ENCODE results near the gene PPP2R2C. TPM values are rescaled to one million over a fixed set of nuclear protein-coding genes. Genes with fewer than 3 reads are reported as not detected.

The PPP2R2C gene
- total RNA-seq, 4 donors from 2014 or later, result 0.47 to 4.6 (median 1.0) TPM

- Histone ChIP-seq H3K4me3 (no peak overlapping the region), H3K27ac (no peak overlapping the region), H3K27me3 (peaks cover 16% of the 10 kb centered on the region), H3K36me3 (no peaks in the 10 kb centered on the region), H3K4me1 (no peaks in the 10 kb centered on the region), H3K9me3 (peaks cover 0 to 25% (median 0%) of the 10 kb centered on the region in 3 donors)
- TF ChIP-seq, protein P1, sequence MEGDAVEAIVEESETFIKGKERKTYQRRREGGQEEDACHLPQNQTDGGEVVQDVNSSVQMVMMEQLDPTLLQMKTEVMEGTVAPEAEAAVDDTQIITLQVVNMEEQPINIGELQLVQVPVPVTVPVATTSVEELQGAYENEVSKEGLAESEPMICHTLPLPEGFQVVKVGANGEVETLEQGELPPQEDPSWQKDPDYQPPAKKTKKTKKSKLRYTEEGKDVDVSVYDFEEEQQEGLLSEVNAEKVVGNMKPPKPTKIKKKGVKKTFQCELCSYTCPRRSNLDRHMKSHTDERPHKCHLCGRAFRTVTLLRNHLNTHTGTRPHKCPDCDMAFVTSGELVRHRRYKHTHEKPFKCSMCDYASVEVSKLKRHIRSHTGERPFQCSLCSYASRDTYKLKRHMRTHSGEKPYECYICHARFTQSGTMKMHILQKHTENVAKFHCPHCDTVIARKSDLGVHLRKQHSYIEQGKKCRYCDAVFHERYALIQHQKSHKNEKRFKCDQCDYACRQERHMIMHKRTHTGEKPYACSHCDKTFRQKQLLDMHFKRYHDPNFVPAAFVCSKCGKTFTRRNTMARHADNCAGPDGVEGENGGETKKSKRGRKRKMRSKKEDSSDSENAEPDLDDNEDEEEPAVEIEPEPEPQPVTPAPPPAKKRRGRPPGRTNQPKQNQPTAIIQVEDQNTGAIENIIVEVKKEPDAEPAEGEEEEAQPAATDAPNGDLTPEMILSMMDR (IDR thresholded peaks at IDR 0.05), result no peak
- TF ChIP-seq EP300 (IDR thresholded peaks at IDR 0.05) (no peak), POLR2A (IDR thresholded peaks at IDR 0.05) (no peak), POLR2AphosphoS5 (IDR thresholded peaks at IDR 0.05) (no peak)
- no peak for ATAC-seq
- 70 to 73% methylated on average over 3 to 7 of the region's 10 CpGs for WGBS, 2 donors (ENCODE audit: low coverage in 1 of 2)
Observed at GRCh38 chr4:6500481-6501140, 28.2 kb upstream of the PPP2R2C start.

- WGBS, 2 donors (ENCODE audit: low coverage in 1 of 2), result 71 to 74% methylated on average over 2 to 5 of the region's 6 CpGs
- no peak overlapping the region for H3K4me3 ChIP-seq
- peaks cover 22% of the 10 kb centered on the region for H3K27me3 ChIP-seq
- no peak for ATAC-seq
- H3K4me1 ChIP-seq, result peaks cover 0 to 1% (median 0%) of the 10 kb centered on the region in 3 donors
- peaks cover 0 to 15% (median 0%) of the 10 kb centered on the region in 3 donors for H3K9me3 ChIP-seq
- no peaks in the 10 kb centered on the region for H3K36me3 ChIP-seq
- no peak for TF ChIP-seq POLR2AphosphoS5 (IDR thresholded peaks at IDR 0.05)
- no peak for TF ChIP-seq POLR2A (IDR thresholded peaks at IDR 0.05)
- TF ChIP-seq, protein P1 (IDR thresholded peaks at IDR 0.05), result no peak
- no peak for TF ChIP-seq EP300 (IDR thresholded peaks at IDR 0.05)
- no peak overlapping the region for H3K27ac ChIP-seq
Observed at GRCh38 chr4:6499238-6499600, 26.8 kb upstream of the PPP2R2C start.

DNA sequence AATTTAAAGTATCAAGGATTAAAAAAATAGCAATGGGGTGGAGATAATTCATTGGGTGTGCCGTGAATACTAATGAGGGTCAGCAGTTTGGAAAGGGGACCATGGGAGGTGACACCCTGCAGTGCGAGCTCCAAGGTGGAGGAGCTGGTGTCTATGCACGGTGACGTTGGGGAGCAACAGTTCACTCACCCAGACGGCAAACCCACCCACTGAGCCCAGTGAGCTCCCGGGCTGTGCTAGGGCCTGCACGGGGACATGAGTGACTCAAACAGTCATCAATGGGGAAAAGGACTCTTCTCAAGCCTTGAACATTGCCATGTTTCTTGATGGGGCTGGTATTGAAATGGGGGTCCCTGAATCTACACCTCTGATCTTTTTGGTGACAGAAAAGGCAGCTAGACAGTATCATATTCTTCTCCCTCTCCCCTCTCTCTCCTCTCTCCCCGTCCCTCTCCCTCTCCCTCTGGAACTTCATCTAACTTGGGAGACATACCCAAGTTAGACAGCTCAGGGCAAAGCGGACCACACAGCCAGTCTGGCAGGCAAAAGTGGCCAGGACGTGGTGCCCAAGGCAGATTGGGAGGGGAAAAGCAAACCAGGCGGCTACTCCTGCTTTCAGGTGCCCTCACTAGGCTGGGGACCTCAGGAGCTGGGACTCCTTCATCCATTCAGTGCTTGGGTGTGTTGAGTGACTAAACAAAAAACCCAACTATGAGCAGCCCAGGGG lies 26.3 kb upstream of the PPP2R2C start:
- H3K4me1 ChIP-seq, result peaks cover 0 to 7% (median 3%) of the 10 kb centered on the region in 3 donors
- no peak for TF ChIP-seq POLR2A (IDR thresholded peaks at IDR 0.05)
- TF ChIP-seq, protein P1 (IDR thresholded peaks at IDR 0.05), result no peak
- TF ChIP-seq EP300 (IDR thresholded peaks at IDR 0.05), result no peak
- TF ChIP-seq POLR2AphosphoS5 (IDR thresholded peaks at IDR 0.05), result no peak
- H3K27ac ChIP-seq, result no peak overlapping the region
- 64 to 88% methylated on average over 2 to 10 of the region's 11 CpGs for WGBS, 2 donors (ENCODE audit: low coverage in 1 of 2)
- ATAC-seq, result no peak
- H3K9me3 ChIP-seq, result peaks cover 0 to 9% (median 0%) of the 10 kb centered on the region in 3 donors
- H3K4me3 ChIP-seq, result no peak overlapping the region
- H3K36me3 ChIP-seq, result no peaks in the 10 kb centered on the region
- H3K27me3 ChIP-seq, result peaks cover 22% of the 10 kb centered on the region

DNA sequence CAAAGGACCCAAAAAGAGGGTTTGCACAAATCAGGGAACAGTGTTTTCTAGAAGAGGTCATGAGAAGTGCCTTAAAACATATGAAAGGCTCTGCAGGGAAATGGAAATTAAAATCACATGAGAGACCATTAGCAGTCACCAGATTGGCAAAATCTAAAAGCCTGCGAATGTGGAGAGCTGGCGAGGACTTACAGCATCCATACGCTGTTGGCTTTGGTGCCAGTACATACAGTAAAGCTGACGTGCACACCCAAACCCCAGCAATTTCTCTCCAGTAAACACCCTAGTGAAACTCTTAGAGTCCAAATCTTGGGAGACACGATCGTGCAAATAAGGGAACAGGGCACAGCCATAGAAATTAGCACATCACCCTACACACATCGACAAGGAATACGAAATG lies 25.4 kb upstream of the PPP2R2C start:
- Histone ChIP-seq H3K9me3 (peaks cover 0 to under 1% (median 0%) of the 10 kb centered on the region in 3 donors), H3K36me3 (no peaks in the 10 kb centered on the region), H3K4me1 (peaks cover 0 to 12% (median 3%) of the 10 kb centered on the region in 3 donors), H3K27ac (no peak overlapping the region), H3K27me3 (peaks cover 22% of the 10 kb centered on the region), H3K4me3 (no peak overlapping the region)
- 73 to 93% methylated on average over 8 of the region's 8 CpGs for WGBS, 2 donors (ENCODE audit: low coverage in 1 of 2)
- no peak for ATAC-seq
- TF ChIP-seq POLR2AphosphoS5 (IDR thresholded peaks at IDR 0.05) (no peak), POLR2A (IDR thresholded peaks at IDR 0.05) (no peak), EP300 (IDR thresholded peaks at IDR 0.05) (no peak)
- TF ChIP-seq, protein P1 (IDR thresholded peaks at IDR 0.05), result no peak
